ENCODE measurements around the gene CYB5R4.

CYB5R4 gene

DNA sequence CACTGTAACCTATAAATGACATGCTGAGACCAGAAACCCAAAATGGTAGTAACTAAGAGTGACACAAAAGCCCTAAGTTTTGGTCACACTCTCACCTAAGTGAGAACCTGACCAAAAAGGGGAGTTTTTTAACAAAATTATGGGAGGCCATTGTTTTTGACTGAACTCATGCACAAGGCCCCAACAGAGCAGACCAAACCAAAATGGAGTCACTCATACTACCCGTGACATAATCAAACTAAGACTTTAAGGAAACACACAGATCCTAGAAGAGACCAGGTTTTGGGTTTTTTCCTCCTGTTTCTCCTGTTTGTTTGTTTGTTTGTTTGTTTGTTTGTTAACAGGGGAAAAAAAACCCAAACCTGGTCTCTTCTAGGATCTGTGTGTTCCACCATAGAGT, 124.9 kb downstream of the CYB5R4 start:
- no peak for DNase-seq (ENCODE audit: low spot score)

DNA sequence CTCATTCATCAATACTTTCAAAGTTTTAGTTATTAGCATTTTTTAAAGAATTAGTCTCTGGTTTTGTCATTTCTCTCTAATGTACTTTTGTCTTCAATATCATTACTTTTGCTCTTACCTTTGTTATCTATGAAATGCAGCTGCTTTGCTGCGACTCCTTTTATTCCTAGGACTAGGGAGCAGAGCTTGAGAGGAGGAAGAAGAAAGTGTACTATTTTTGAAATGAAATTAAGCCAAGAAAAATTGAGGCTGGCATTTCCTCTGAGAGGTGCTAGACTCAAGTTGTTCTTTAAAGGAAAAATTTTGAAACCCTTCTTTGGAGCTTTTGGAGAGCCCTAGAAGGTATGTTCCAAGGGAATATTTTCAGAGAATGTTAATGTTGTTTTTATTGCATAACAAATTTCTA, 125.8 kb downstream of the CYB5R4 start:
- no peak for DNase-seq (ENCODE audit: low spot score)

DNA sequence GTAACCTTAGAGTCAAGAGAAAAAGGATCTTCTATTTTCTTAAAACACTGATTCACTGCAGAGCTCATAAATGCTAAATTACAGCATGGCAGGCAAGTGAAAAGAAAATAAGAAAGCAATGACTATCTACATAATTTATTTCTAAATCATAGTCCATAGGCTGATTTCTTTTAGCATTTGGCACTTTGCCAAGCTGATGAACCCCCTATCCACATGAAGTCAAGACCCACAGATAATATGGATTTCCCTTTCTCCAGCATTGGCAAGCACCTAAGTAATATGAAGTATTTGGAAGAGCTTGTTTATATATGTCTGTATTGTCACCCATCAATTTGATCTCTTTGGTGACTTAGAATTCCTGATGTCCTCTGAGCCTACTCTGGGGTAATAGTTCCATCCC, 126.2 kb downstream of the CYB5R4 start:
- DNase-seq (ENCODE audit: low spot score): no peak

DNA sequence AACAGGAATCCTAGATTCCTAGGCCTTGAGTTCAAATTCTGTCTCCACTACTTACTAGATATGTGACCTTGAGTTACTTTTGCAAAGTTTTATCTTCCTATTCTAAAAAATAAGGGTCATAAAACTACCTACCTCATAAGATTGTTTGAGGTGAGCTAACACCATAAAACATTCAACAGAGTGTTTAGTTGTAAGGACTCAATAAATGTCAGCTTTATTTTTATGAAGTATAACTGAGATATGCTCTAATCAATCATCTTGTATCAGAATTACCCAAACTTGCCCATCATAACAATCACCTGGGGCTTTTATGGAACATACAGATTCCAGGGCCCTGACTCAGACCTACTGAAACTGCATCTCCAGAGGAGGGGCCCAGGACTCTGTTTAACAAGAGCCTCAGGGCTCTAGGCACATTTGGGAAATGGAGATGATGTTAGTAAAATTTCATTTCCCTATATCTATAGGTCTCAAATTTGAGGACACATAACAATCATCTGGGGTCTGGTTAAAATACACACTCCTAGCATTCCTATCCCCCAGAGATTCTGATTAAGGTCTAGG, 138.6 kb downstream of the CYB5R4 start:
- DNase-seq (ENCODE audit: low spot score): no peak

DNA sequence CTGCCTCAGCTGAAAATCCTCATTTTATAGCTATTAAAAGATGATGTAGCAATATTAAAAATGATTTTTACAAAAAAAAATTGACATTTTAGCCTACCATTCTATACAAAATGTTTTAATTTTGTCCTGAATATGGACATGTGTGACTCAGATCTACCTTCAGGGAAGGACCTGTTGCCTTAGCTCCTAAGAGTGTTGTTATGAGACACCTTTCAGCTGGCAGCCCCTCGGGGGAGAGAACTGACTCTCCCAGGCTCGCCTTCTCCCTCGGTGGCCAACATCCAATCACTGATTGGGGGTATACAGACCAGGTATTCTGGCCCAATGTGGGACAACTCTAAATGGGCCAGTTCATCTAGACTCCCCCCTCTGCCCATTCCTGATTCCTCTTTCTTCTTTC, 141.6 kb downstream of the CYB5R4 start:
- DNase-seq (ENCODE audit: low spot score): no peak

DNA sequence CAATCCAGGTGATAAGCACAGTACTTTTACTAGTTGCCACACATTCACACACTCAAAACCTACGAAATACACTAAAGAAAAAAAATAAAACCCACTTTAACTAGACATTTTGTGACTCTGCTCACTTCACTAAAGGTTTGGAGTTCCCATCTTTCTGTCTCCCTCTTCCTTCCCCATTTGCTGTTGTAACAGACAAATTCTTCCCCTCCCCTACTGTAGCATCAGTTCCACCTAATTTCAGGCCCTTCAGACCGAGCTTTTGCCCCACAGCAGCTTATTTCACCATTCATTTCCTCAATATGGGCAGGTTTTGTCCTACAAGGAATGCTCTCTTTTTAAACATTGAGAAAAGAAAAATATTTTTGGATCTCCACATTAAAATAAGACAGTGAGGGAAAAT, 142.7 kb downstream of the CYB5R4 start:
- DNase-seq (ENCODE audit: low spot score): no peak

DNA sequence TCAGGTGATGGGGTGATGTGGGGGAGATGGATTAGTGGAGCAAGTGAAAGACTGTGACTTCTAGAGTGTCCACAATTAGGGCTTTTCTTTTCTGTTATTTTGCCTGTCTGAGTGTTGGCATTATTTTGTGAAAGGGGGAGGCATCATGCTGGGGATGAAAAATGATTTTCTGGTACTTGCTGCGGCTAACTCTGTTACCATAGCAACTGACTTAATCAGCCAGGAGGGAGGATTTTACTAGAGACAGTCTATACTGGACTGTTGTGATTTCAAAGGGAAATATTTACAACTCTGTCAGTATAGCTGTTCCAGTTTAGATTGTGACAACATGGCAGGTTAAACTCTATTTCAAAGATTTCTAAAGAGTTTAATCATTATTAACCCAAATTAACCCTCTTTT, 143.6 kb downstream of the CYB5R4 start:
- no peak for DNase-seq (ENCODE audit: low spot score)

DNA sequence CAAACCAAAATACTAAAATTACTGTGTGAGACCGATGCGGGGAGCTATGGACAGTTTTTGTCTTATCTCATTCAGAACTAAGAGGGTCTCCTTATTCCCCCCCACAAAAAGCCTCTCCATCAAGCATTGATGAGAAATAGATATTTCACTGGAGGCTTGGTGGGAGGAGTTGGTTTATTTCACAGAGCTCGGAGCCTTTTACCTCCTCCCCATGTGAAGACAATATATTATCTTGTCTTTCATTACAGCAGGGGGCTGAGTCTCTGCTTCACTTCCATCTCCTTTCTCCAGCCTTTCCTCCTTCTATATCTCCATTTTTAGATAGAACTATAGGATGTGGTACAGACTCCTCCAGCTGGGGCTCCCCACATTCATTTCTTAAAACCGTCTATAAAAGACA, 144.2 kb downstream of the CYB5R4 start:
- no peak for DNase-seq (ENCODE audit: low spot score)

DNA sequence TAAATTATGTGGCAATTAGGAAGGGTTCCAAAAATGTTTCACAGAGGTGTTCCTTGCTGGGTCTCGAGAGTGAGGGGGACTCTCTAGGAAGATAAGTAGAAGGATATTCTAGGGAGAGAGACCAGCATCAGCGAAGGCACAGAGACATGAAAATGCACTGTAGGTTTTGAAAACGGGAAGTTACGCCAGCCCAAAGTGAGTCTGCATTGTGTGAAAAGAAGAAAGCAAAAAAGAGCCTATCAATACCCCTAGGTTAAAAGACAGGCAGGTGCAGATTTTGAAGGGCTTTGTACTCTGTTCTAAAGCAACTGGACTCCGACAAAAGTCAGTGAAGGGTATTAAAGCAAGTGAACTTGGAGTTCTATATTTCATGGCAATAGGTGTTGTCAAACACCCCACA, 148.4 kb downstream of the CYB5R4 start:
- no peak for DNase-seq (ENCODE audit: low spot score)

DNA sequence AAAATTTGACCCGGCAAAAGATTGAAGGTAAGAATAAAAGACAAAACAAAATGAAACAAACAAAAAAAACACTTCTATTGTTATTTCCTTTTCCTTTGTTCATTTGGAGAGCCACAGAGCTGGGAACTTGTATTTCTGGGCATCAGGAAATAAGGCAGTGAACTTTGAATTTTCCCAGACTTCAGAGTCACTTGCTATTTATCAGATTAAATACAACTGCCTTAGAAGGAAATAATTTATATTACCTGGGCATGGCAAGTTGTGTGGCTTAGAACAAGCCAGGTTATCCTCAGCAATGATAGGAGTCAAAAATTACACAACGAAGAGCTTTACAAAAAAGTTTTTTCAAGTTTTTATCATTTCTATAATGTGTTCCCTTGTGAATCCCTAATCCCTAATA, 153.9 kb downstream of the CYB5R4 start:
- DNase-seq (ENCODE audit: low spot score): no peak

DNA sequence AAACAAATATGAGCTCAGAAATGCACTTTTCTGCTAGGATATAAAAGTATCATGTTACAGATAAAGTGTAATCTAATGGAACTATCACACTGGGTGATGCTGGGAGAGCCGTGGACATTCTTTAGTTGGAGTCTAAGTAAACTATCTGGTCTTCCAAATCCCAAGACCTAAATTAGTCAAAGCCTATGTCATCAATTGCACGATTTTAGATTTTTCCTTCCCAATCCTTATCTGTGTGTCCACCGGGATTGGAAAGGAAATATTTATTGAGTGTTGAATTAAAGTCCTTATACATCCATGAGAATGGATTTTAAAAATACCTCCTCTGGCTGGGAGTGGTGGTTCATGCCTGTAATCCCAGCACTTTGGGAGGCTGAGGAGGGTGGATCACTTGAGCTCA, 154.4 kb downstream of the CYB5R4 start:
- no peak for DNase-seq (ENCODE audit: low spot score)

DNA sequence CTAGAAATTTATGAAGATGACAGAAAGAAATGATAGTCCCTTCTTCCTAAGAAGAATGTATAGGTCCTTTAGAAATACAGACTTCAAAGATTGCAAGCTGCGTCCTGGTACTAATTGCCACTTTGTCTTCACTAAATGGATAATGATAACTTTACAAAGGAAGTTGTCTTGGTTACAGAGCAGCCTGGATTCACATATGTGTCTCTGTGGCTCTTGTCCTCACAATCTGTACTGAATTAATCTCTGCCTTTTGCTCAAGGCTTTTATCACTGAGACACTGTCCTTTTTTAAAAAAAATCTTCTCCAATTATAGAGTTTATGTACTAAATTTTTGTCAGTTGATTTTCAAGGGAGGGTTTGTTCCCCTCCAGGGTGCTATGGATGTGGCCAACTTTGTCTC, 156.5 kb downstream of the CYB5R4 start:
- no peak for DNase-seq (ENCODE audit: low spot score)

All from RKO (cell line).